ENCODE data around the gene ZFYVE28.

ZFYVE28 gene

DNA sequence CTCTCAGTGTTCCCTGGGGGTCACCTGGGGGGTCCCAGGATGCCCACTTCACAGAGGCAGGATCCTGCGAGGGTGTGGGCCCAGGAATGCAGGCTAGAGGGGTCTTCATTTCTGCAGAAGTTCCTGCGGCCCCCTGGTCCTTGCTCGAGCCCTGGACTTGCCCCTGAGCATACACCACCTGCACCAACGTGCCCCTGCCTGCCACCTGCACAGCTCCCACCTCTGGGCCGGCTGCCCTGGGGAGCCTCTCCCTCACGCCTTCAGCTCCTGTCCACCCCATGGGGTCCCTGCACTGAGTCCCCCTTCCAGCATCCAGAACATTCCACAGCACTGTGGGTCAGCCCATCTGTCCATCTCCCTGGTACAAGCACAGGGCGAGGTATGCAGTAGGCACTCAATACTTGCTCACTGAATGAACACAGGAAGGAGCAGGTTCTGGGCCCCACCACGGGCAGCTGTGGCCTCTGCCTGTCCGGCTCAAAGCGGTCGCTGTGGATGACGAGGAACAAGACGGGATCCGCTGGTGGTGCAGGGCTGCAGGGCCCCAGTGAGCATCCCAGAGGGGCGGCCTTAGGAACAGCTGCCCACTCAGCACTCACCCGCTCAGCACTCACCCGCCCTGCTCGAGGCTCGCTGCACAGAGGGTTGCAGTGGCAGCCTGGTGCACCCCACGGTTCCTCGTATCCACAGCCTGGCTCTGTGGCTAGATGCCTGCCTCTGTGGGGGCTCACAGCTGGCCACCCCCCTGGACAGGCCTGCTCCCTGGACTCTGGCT lies 86.1 kb downstream of the ZFYVE28 start:
- TF ChIP-seq, protein P1, sequence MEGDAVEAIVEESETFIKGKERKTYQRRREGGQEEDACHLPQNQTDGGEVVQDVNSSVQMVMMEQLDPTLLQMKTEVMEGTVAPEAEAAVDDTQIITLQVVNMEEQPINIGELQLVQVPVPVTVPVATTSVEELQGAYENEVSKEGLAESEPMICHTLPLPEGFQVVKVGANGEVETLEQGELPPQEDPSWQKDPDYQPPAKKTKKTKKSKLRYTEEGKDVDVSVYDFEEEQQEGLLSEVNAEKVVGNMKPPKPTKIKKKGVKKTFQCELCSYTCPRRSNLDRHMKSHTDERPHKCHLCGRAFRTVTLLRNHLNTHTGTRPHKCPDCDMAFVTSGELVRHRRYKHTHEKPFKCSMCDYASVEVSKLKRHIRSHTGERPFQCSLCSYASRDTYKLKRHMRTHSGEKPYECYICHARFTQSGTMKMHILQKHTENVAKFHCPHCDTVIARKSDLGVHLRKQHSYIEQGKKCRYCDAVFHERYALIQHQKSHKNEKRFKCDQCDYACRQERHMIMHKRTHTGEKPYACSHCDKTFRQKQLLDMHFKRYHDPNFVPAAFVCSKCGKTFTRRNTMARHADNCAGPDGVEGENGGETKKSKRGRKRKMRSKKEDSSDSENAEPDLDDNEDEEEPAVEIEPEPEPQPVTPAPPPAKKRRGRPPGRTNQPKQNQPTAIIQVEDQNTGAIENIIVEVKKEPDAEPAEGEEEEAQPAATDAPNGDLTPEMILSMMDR (IDR thresholded peaks at IDR 0.05): no peak

DNA sequence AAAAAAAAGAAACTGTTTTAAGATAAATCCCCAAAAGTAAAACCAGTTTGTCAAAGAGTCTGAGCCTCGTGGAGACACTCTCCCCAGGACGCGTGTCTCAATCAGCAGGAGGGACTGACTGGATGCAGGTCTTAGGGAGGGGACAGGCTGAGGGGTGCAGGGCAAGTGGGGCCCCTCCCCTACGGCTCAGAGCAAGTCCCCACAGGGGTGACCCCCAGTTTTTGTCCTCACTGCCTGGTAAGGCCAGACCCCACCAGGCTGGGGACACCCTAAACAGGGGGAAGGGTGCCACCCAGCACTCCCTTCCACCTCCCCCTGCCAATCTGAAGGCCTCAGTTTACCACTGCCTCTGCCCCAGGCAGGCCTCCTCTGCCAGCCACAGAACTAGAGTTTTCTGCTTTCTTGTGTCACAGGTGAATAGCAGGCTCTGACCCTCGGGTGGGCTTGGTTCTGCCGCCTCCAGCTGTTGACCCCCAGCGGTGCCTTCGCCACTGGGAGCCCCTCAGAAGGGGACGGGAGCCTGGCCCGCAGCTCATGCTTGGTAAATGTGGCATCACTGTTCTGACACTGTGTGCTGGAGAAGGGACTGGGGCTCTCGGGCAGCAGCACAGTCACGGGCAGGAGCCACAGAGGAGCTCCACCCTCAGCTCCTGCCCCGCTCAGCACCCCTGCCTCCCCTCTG lies 86.8 kb downstream of the ZFYVE28 start:
- TF ChIP-seq, protein P1 (IDR thresholded peaks at IDR 0.05): no peak

DNA sequence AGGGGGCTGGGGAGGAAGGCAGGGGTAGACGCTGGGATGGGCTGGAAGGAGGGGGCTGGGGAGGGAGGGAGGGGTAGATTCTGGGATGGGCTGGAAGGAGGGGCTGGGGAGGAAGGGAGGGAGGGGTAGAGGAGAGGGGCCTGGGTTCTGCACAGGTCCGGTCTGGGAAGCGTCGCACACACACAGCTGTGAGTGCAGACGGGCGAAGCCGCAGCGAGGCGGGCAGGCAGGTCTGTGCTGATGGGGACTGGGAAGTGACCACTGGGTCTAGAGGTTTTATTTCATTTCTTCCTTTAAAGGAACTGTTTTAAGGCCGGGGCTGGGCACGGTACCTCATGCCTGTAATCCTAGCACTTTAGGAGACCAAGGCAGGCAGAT lies 87.4 kb downstream of the ZFYVE28 start:
- TF ChIP-seq, protein P1 (IDR thresholded peaks at IDR 0.05): no peak

DNA sequence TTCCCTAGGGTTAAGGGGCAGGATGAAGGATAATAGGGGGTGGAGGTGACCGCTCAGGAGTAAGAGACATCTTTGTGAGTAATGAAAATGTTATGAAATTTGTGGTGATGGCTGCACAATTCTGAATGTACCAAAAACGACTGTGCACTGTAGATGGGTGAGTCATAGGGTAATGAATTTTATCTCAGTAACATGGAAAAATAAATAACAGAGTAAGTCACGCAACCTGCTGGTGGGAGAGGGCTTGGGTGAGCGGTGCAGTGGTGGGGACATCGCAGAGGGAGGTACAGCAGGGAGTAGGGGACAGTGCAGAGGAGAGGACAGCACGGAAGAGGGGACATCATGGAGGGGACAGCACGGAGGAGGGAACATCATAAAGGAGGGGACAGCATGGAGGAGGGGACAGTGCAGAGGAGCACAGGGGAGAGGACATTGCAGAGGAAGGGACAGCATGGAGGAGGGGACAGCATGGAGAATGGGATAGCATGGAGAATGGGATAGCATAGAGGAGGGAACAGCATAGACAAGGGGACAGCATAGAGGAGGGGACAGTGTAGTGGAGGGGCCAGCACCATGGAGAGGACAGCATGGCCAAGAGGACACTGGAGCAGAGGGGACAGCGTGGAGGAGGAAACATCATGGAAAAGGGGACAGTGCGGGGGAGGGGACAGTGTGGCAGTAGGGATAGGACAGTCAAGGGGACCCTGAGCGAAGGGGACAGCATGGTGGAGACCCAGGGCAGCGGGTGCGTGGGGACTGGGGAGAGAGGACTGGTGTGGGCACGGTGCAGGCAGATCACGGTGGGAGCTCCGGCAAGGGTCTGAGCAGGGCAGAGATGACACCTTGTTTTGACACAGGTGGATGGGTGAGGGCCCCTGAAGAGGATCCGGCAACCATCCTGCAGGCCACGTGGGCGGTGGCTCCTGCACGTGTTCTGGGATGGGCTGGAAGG lies 88.1 kb downstream of the ZFYVE28 start:
- TF ChIP-seq, protein P1 (IDR thresholded peaks at IDR 0.05): no peak

DNA sequence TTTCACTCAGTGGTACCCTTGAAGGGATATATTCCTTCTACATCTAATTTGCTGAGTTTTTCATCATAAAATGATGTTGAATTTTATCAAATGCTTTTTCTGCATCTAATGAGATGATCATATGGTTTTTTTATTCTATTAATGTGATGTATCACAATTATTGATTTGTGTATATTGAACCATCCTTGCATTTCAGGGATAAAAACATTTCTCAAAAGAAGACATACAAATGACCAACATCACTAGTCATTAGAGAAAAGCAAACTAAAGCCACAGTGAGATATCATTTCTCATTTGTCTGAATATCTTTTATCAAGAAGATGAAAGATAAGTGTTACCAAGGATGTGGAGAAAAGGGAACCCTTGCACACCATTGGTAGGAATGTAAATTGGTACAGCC lies 90.9 kb downstream of the ZFYVE28 start:
- TF ChIP-seq, protein P1 (IDR thresholded peaks at IDR 0.05): no peak

DNA sequence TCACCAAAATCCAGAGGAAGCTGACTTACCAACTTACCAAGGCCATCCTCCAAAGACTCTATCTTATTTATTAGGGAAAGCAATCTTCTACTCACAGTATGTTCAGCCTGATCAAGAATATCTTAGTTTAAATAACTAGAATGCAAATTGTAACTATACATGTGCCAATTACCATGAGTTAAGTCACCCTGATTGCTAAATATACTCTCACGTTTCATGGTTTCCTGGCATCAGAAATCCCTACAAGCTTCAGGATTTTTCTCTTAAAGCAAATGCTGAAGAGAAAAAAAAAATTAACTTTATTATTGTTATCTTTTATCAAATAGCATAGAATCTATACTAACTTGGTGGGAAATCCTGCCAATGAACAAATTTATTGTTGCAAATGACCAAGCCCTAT lies 93.6 kb downstream of the ZFYVE28 start:
- TF ChIP-seq, protein P1 (IDR thresholded peaks at IDR 0.05): no peak

DNA sequence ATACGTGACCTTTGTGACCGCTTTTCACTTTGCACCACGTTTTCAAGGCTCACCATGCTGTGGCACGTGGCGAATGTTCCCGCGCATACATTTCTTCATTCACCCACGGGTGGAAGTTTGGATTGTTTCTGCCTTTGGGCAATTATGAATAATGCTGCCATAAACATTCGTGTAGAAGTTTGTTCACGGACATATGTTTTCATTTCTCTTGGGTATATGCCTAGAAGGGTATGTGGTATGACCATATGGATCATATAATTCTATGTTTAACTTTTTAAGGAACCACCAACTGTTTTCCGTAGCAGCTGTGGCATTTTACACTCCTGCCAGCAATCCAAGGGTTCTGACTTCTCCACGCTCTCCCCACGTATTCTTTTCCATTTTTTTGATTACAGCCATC lies 95.6 kb downstream of the ZFYVE28 start:
- TF ChIP-seq, protein P1 (IDR thresholded peaks at IDR 0.05): no peak

Measured in LNCAP (cell line).